ENCODE measurements around the gene POPDC2.

The POPDC2 gene

GRCh38 chr3:119601154-119601553 is 59.2 kb downstream of the POPDC2 start:
- WGBS (ENCODE audit: insufficient coverage): 94% methylated on average over 3 of the region's 3 CpGs
- ChIA-PET POLR2A (no interaction called here), CTCF (interaction anchor here (0.6 to 4.2 kb wide), 8 partner anchors 12 to 82 kb away, joined by 3 to 19 read pairs (median 4); partner anchors contain the start of genes CD80 and COX17)
- H3K4me3 ChIP-seq (ENCODE audit: control insufficient read depth in 1 of 7, extremely low read depth in 1 of 7, insufficient read depth in 4 of 7, low read depth in 2 of 7, low read length in 6 of 7): no peak overlapping the region
- no peaks in the 10 kb centered on the region for H3K27me3 ChIP-seq (replicated peaks in 2 of 5; ENCODE audit: control insufficient read depth in 4 of 5, insufficient read depth in 5 of 5, low read length in 4 of 5)
- H3K27ac ChIP-seq (ENCODE audit: insufficient read depth in 1 of 2, low read depth in 1 of 2, low read length in 2 of 2, poor library complexity in 1 of 2, severe bottlenecking in 2 of 2): no peak overlapping the region
- no peak for DNase-seq
- peaks cover 0 to 13% (median 4%) of the 10 kb centered on the region in 4 experiments for H3K4me1 ChIP-seq (ENCODE audit: control extremely low read depth in 1 of 4, control insufficient read depth in 4 of 4, insufficient read depth in 4 of 4, low read length in 3 of 4)
- H3K9me3 ChIP-seq (ENCODE audit: control extremely low read depth in 1 of 5, control insufficient read depth in 4 of 5, insufficient read depth in 2 of 5, low read depth in 1 of 5, low read length in 4 of 5): no peaks in the 10 kb centered on the region
- no peaks in the 10 kb centered on the region for H3K36me3 ChIP-seq (ENCODE audit: control insufficient read depth in 4 of 4, insufficient read depth in 4 of 4, low read length in 3 of 4)

- no peak overlapping the region for H3K4me3 ChIP-seq (ENCODE audit: control insufficient read depth in 1 of 7, extremely low read depth in 1 of 7, insufficient read depth in 4 of 7, low read depth in 2 of 7, low read length in 6 of 7)
- CTCF ChIA-PET: interaction anchor here (0.6 to 4.2 kb wide), 11 partner anchors 9 to 83 kb away, joined by 3 to 19 read pairs (median 4); partner anchors contain the start of genes CD80 and COX17
- DNase-seq: peak; percentile 17 to 51 (median 50)
- H3K36me3 ChIP-seq (ENCODE audit: control insufficient read depth in 4 of 4, insufficient read depth in 4 of 4, low read length in 3 of 4): no peaks in the 10 kb centered on the region
- no peaks in the 10 kb centered on the region for H3K27me3 ChIP-seq (replicated peaks in 2 of 5; ENCODE audit: control insufficient read depth in 4 of 5, insufficient read depth in 5 of 5, low read length in 4 of 5)
- POLR2A ChIA-PET: interaction anchor here (0.6 kb wide), 1 partner anchor 289 kb away, joined by 4 read pairs; no protein-coding TSS in a partner anchor
- no peak overlapping the region for H3K27ac ChIP-seq (ENCODE audit: insufficient read depth in 1 of 2, low read depth in 1 of 2, low read length in 2 of 2, poor library complexity in 1 of 2, severe bottlenecking in 2 of 2)
- no peaks in the 10 kb centered on the region for H3K9me3 ChIP-seq (ENCODE audit: control extremely low read depth in 1 of 5, control insufficient read depth in 4 of 5, insufficient read depth in 2 of 5, low read depth in 1 of 5, low read length in 4 of 5)
- peaks cover 0 to 17% (median 9%) of the 10 kb centered on the region in 4 experiments for H3K4me1 ChIP-seq (ENCODE audit: control extremely low read depth in 1 of 4, control insufficient read depth in 4 of 4, insufficient read depth in 4 of 4, low read length in 3 of 4)
- WGBS (ENCODE audit: insufficient coverage): 49% methylated on average over 5 of the region's 5 CpGs
These were observed 59.7 kb downstream of the POPDC2 start for GRCh38 chr3:119600732-119601131.

GRCh38 chr3:119599558-119600174 is 60.7 kb downstream of the POPDC2 start:
- Histone ChIP-seq H3K27me3 (replicated peaks in 2 of 5; ENCODE audit: control insufficient read depth in 4 of 5, insufficient read depth in 5 of 5, low read length in 4 of 5) (no peaks in the 10 kb centered on the region), H3K9me3 (ENCODE audit: control extremely low read depth in 1 of 5, control insufficient read depth in 4 of 5, insufficient read depth in 2 of 5, low read depth in 1 of 5, low read length in 4 of 5) (no peaks in the 10 kb centered on the region), H3K27ac (ENCODE audit: insufficient read depth in 1 of 2, low read depth in 1 of 2, low read length in 2 of 2, poor library complexity in 1 of 2, severe bottlenecking in 2 of 2) (no peak overlapping the region), H3K4me3 (ENCODE audit: control insufficient read depth in 1 of 7, extremely low read depth in 1 of 7, insufficient read depth in 4 of 7, low read depth in 2 of 7, low read length in 6 of 7) (no peak overlapping the region), H3K4me1 (ENCODE audit: control extremely low read depth in 1 of 4, control insufficient read depth in 4 of 4, insufficient read depth in 4 of 4, low read length in 3 of 4) (peaks cover 0 to 20% (median 10%) of the 10 kb centered on the region in 4 experiments), H3K36me3 (ENCODE audit: control insufficient read depth in 4 of 4, insufficient read depth in 4 of 4, low read length in 3 of 4) (no peaks in the 10 kb centered on the region)
- ChIA-PET CTCF (interaction anchor here (0.9 to 4.2 kb wide), 9 partner anchors 8 to 84 kb away, joined by 3 to 19 read pairs (median 4); partner anchors contain the start of gene CD80), POLR2A (interaction anchor here (0.6 kb wide), 1 partner anchor 38 kb away, joined by 3 read pairs; no protein-coding TSS in a partner anchor)
- 87% methylated on average over 5 of the region's 6 CpGs for WGBS (ENCODE audit: insufficient coverage)
- DNase-seq: no peak

DNA sequence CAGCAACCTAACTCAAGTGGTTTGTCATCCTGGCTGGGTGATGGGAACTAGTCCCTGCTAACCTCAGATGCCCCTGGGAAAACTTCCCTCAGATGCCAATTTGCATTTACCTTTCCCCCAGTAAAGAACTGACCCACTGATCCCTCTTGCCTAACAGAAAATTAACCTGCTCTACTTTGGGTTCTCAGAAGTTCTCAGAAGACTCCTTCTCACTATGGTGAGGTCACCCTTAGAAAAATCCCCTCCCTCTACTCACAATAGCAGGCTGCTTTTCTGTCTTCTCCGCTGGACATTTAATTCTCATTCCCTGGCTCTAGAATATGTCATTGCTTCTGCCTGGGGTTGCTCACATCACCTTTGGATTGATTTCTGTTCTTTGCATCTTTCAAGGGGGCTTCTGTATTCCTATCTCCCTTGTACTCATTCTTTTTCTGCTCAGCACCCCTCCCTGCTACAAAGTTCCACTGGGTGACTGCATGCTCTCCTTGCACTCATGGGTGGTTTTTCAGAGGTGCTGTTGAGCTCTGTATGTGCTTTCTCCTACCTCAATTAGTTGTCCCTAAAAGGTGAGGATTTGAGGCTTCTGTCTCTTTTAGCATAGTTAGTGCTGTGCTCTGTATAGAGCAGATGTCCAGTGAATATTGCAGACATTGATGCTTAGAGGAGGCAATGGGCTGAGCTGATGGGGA is 61.8 kb downstream of the POPDC2 start:
- Histone ChIP-seq H3K9me3 (ENCODE audit: control extremely low read depth in 1 of 5, control insufficient read depth in 4 of 5, insufficient read depth in 2 of 5, low read depth in 1 of 5, low read length in 4 of 5) (no peaks in the 10 kb centered on the region), H3K4me3 (ENCODE audit: control insufficient read depth in 1 of 7, extremely low read depth in 1 of 7, insufficient read depth in 4 of 7, low read depth in 2 of 7, low read length in 6 of 7) (no peak overlapping the region), H3K36me3 (ENCODE audit: control insufficient read depth in 4 of 4, insufficient read depth in 4 of 4, low read length in 3 of 4) (no peaks in the 10 kb centered on the region), H3K27ac (ENCODE audit: insufficient read depth in 1 of 2, low read depth in 1 of 2, low read length in 2 of 2, poor library complexity in 1 of 2, severe bottlenecking in 2 of 2) (no peak overlapping the region), H3K27me3 (replicated peaks in 2 of 5; ENCODE audit: control insufficient read depth in 4 of 5, insufficient read depth in 5 of 5, low read length in 4 of 5) (no peaks in the 10 kb centered on the region), H3K4me1 (ENCODE audit: control extremely low read depth in 1 of 4, control insufficient read depth in 4 of 4, insufficient read depth in 4 of 4, low read length in 3 of 4) (peaks cover 0 to 20% (median 10%) of the 10 kb centered on the region in 4 experiments)
- DNase-seq: no peak
- ChIA-PET CTCF (interaction anchor here (1.1 to 4.2 kb wide), 3 partner anchors 13 to 32 kb away, joined by 4 to 19 read pairs (median 4); no protein-coding TSS in a partner anchor), POLR2A (no interaction called here)
- WGBS (ENCODE audit: insufficient coverage): 100% methylated on average over 1 of the region's 1 CpG

GRCh38 chr3:119597548-119598288 is 62.7 kb downstream of the POPDC2 start, which contains the start of gene PLA1A:
TSS of gene PLA1A (plus strand) at chr3:119597885. CDS start at chr3:119597914, 29 bp downstream.
- Histone ChIP-seq H3K4me3 (ENCODE audit: control insufficient read depth in 1 of 7, extremely low read depth in 1 of 7, insufficient read depth in 4 of 7, low read depth in 2 of 7, low read length in 6 of 7) (no peak within 1 kb of the TSS), H3K4me1 (ENCODE audit: control extremely low read depth in 1 of 4, control insufficient read depth in 4 of 4, insufficient read depth in 4 of 4, low read length in 3 of 4) (peaks cover 0 to 20% (median 10%) of the 10 kb centered on the region in 4 experiments), H3K36me3 (ENCODE audit: control insufficient read depth in 4 of 4, insufficient read depth in 4 of 4, low read length in 3 of 4) (no peaks in the 10 kb centered on the region), H3K27me3 (replicated peaks in 2 of 5; ENCODE audit: control insufficient read depth in 4 of 5, insufficient read depth in 5 of 5, low read length in 4 of 5) (no peaks in the 10 kb centered on the region), H3K9me3 (ENCODE audit: control extremely low read depth in 1 of 5, control insufficient read depth in 4 of 5, insufficient read depth in 2 of 5, low read depth in 1 of 5, low read length in 4 of 5) (no peaks in the 10 kb centered on the region), H3K27ac (ENCODE audit: insufficient read depth in 1 of 2, low read depth in 1 of 2, low read length in 2 of 2, poor library complexity in 1 of 2, severe bottlenecking in 2 of 2) (no peak within 1 kb of the TSS)
- WGBS (ENCODE audit: insufficient coverage): 40% methylated on average over 1 of the region's 7 CpGs
- POLR2A ChIA-PET: interaction anchor here (0.6 kb wide), 1 partner anchor 134 kb away, joined by 3 read pairs; no protein-coding TSS in a partner anchor
- CTCF ChIA-PET: interaction anchor here (1.0 kb wide), 1 partner anchor 38 kb away, joined by 3 read pairs; the partner anchor contains the start of gene CD80
- no peak for DNase-seq

DNA sequence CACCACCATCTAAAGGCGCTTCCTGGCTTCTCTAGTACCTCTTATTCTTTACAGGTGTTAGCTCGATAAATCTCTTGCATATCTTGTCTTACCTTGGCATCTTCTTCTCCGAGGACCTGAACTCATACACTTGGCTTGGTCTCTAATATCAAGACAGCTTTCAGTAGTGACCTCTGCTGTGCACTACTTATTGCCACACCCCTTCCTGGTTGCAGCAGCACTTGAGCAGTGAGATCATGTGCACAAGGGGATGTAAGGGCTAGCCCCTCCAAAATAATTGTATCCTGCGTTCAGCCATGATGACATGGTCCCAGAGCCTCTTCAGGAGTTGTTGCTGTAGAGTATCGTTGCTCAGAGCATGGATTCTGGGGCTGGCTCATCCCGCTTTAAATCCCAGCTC is 64.0 kb downstream of the POPDC2 start:
- no peak for DNase-seq
- Histone ChIP-seq H3K4me1 (ENCODE audit: control extremely low read depth in 1 of 4, control insufficient read depth in 4 of 4, insufficient read depth in 4 of 4, low read length in 3 of 4) (peaks cover 0 to 20% (median 10%) of the 10 kb centered on the region in 4 experiments), H3K4me3 (ENCODE audit: control insufficient read depth in 1 of 7, extremely low read depth in 1 of 7, insufficient read depth in 4 of 7, low read depth in 2 of 7, low read length in 6 of 7) (no peak overlapping the region), H3K9me3 (ENCODE audit: control extremely low read depth in 1 of 5, control insufficient read depth in 4 of 5, insufficient read depth in 2 of 5, low read depth in 1 of 5, low read length in 4 of 5) (no peaks in the 10 kb centered on the region), H3K27ac (ENCODE audit: insufficient read depth in 1 of 2, low read depth in 1 of 2, low read length in 2 of 2, poor library complexity in 1 of 2, severe bottlenecking in 2 of 2) (no peak overlapping the region), H3K36me3 (ENCODE audit: control insufficient read depth in 4 of 4, insufficient read depth in 4 of 4, low read length in 3 of 4) (no peaks in the 10 kb centered on the region), H3K27me3 (replicated peaks in 2 of 5; ENCODE audit: control insufficient read depth in 4 of 5, insufficient read depth in 5 of 5, low read length in 4 of 5) (no peaks in the 10 kb centered on the region)
- ChIA-PET POLR2A (no interaction called here), CTCF (no interaction called here)
- 86% methylated on average over 5 of the region's 6 CpGs for WGBS (ENCODE audit: insufficient coverage)
